Calu3 (cell line): ENCODE results near the gene CA12. TPM values are rescaled to one million over a fixed set of nuclear protein-coding genes. Genes with fewer than 3 reads are reported as not detected.
A peak's percentile ranks its signal among the peaks of the same experiment; 100 is the strongest.

Experiments used
- BruUV-seq: library from RNA; stranded (reverse); fragments of 400-500 nt; replicated peaks from 2 replicates; lab custom pipeline; 2021; lab: Mats Ljungman, UMichigan
- CTCF ChIA-PET: fragments of 300-600 bp; sonication (Branson Sonifier 250); formaldehyde crosslinking; loops from one replicate; lab custom pipeline; 2022; ENCODE audit warnings: antibody characterized with exemption; lab: Charles Lee
- DNase-seq: peaks from one replicate; pipeline ENCODE4 v3.0.0; 2022
- H3K27ac Mint-ChIP-seq: one replicate; pipeline ENCODE4 v1.8.0; 2022; ENCODE audit warnings: mixed read lengths; ENCODE audit not compliant: unreplicated experiment
- H3K27me3 Mint-ChIP-seq: one replicate; pipeline ENCODE4 v1.8.0; 2022; ENCODE audit warnings: mixed read lengths; ENCODE audit not compliant: unreplicated experiment
- H3K36me3 Mint-ChIP-seq: one replicate; pipeline ENCODE4 v1.8.0; 2022; ENCODE audit warnings: mild to moderate bottlenecking, moderate library complexity, mixed read lengths; ENCODE audit not compliant: insufficient read depth, unreplicated experiment
- H3K4me1 Mint-ChIP-seq: one replicate; pipeline ENCODE4 v1.8.0; 2022; ENCODE audit warnings: mild to moderate bottlenecking, low read depth, mixed read lengths; ENCODE audit not compliant: unreplicated experiment
- H3K4me3 Mint-ChIP-seq: one replicate; pipeline ENCODE4 v1.8.0; 2022; ENCODE audit warnings: mild to moderate bottlenecking, low read depth, moderate library complexity, mixed read lengths; ENCODE audit not compliant: unreplicated experiment
- H3K9me3 Mint-ChIP-seq: one replicate; pipeline ENCODE4 v1.8.0; 2022; ENCODE audit warnings: low read depth, mixed read lengths; ENCODE audit not compliant: unreplicated experiment
- CTCF ChIP-seq: fragments of 200-600 bp; IDR thresholded peaks from one replicate; pipeline ENCODE4 v1.8.0; 2022; ENCODE audit warnings: antibody characterized with exemption; ENCODE audit not compliant: unreplicated experiment
- intact Hi-C: fragments of 100-400 bp; cut with micrococcal nuclease; formaldehyde crosslinking; loops from one replicate; pipeline ENCODE4 v1.10.0; 2022; ENCODE audit not compliant: unreplicated experiment
- total RNA-seq: library from RNA; stranded (reverse); gene quantifications from 2 replicates; pipeline ENCODE4 v1.2.3, GENCODE V29; 2022

Gene CA12
- total RNA-seq, 1 experiment from 2014 or later: 21.5 TPM

GRCh38 chr15:63382966-63383710, 1.5 kb upstream of the CA12 start:
- peak; percentile 60 for DNase-seq
- Mint-ChIP-seq H3K9me3 (peaks cover 3% of the 10 kb centered on the region), H3K27ac (peak overlapping the region; percentile 56), H3K36me3 (peaks cover 21% of the 10 kb centered on the region), H3K4me3 (peak overlapping the region; percentile 83), H3K27me3 (no peaks in the 10 kb centered on the region), H3K4me1 (peaks cover 66% of the 10 kb centered on the region)
- CTCF ChIA-PET: interaction anchor here (1.2 kb wide), 1 partner anchor 78 kb away, joined by 3 read pairs; no protein-coding TSS in a partner anchor
- BruUV-seq: no TSS peak
- intact Hi-C loops: loop anchor here (5.0 kb wide), 1 partner anchor 41 kb away; no protein-coding TSS in a partner anchor
- no peak for TF ChIP-seq CTCF

GRCh38 chr15:63380808-63381282, 801 bp downstream of the CA12 start:
- intact Hi-C loops: loop anchor here (5.0 kb wide), 1 partner anchor 39 kb away; no protein-coding TSS in a partner anchor
- DNase-seq: no peak
- no peaks in the 10 kb centered on the region for H3K27me3 Mint-ChIP-seq
- peaks cover 21% of the 10 kb centered on the region for H3K36me3 Mint-ChIP-seq
- peaks cover 65% of the 10 kb centered on the region for H3K4me1 Mint-ChIP-seq
- TF ChIP-seq CTCF: no peak
- H3K4me3 Mint-ChIP-seq: peak overlapping the region; percentile 83
- H3K9me3 Mint-ChIP-seq: peaks cover 1% of the 10 kb centered on the region
- H3K27ac Mint-ChIP-seq: no peak overlapping the region
- BruUV-seq: no TSS peak
- CTCF ChIA-PET: interaction anchor here (1.1 kb wide), 1 partner anchor 9 kb away, joined by 3 read pairs; no protein-coding TSS in a partner anchor

GRCh38 chr15:63380151-63380807, 1.4 kb downstream of the CA12 start:
- Mint-ChIP-seq H3K4me3 (peak overlapping the region; percentile 83), H3K27me3 (no peaks in the 10 kb centered on the region), H3K36me3 (peaks cover 22% of the 10 kb centered on the region), H3K9me3 (no peaks in the 10 kb centered on the region), H3K27ac (no peak overlapping the region), H3K4me1 (peaks cover 71% of the 10 kb centered on the region)
- CTCF ChIA-PET: interaction anchor here (1.1 kb wide), 1 partner anchor 9 kb away, joined by 3 read pairs; no protein-coding TSS in a partner anchor
- intact Hi-C loops: loop anchor here (5.0 kb wide), 1 partner anchor 38 kb away; no protein-coding TSS in a partner anchor
- no peak for DNase-seq
- no peak for TF ChIP-seq CTCF
- no TSS peak for BruUV-seq

- Mint-ChIP-seq H3K9me3 (no peaks in the 10 kb centered on the region), H3K4me3 (peak overlapping the region; percentile 83), H3K36me3 (peaks cover 26% of the 10 kb centered on the region), H3K27me3 (no peaks in the 10 kb centered on the region), H3K4me1 (peaks cover 72% of the 10 kb centered on the region), H3K27ac (no peak overlapping the region)
- TF ChIP-seq CTCF: no peak
- intact Hi-C loops: loop anchor here (5.0 kb wide), 1 partner anchor 37 kb away; no protein-coding TSS in a partner anchor
- DNase-seq: no peak
- CTCF ChIA-PET: interaction anchor here (1.1 to 1.5 kb wide), 2 partner anchors 10 kb away, joined by 3 read pairs; no protein-coding TSS in a partner anchor
- no TSS peak for BruUV-seq
Measured at GRCh38 chr15:63379492-63380150, 2.0 kb downstream of the CA12 start.
